Astrocyte of the spinal cord (primary cell): Measurements from ENCODE around the gene GOLT1A.

Experiments
- DNase-seq: peaks from one replicate; pipeline ENCODE4 v3.0.0; 2011; ENCODE audit warnings: low read depth, low spot score
- H3K4me3 ChIP-seq: 2 replicates; pipeline ENCODE4 v1.5.1; 2011; ENCODE audit warnings: low read depth, mild to moderate bottlenecking, low read length, moderate library complexity
- CTCF ChIP-seq: IDR thresholded peaks from 2 replicates; pipeline ENCODE4 v1.5.1; 2012; ENCODE audit warnings: low read depth, mild to moderate bottlenecking, low read length, inconsistent platforms
- in situ Hi-C: cut with HindIII; loops from 2 replicates; pipeline ENCODE4 v1.10.0; 2017; ENCODE audit warnings: low sequenced_read_pairs

GOLT1A gene

GRCh38 chr1:204227351-204227750 lies 13.6 kb upstream of the GOLT1A start:
- DNase-seq: no peak
- in situ Hi-C loops: no loop called here
- no peak overlapping the region for H3K4me3 ChIP-seq
- no peak for TF ChIP-seq CTCF

GRCh38 chr1:204225841-204226735 lies 12.3 kb upstream of the GOLT1A start:
- no peak overlapping the region for H3K4me3 ChIP-seq
- no peak for TF ChIP-seq CTCF
- DNase-seq: no peak
- in situ Hi-C loops: no loop called here

GRCh38 chr1:204224655-204225054 lies 10.9 kb upstream of the GOLT1A start:
- in situ Hi-C loops: no loop called here
- DNase-seq: peak; percentile 19
- no peak overlapping the region for H3K4me3 ChIP-seq
- TF ChIP-seq CTCF: no peak

GRCh38 chr1:204223129-204223860 lies 9.5 kb upstream of the GOLT1A start:
- H3K4me3 ChIP-seq: no peak overlapping the region
- TF ChIP-seq CTCF: no peak
- no peak for DNase-seq
- in situ Hi-C loops: no loop called here

- in situ Hi-C loops: no loop called here
- DNase-seq: no peak
- no peak overlapping the region for H3K4me3 ChIP-seq
- no peak for TF ChIP-seq CTCF
Observed at GRCh38 chr1:204222764-204223055, 8.9 kb upstream of the GOLT1A start.

GRCh38 chr1:204222006-204222763 lies 8.4 kb upstream of the GOLT1A start:
- DNase-seq: no peak
- no peak for TF ChIP-seq CTCF
- in situ Hi-C loops: no loop called here
- H3K4me3 ChIP-seq: no peak overlapping the region
